ENCODE measurements around the gene KRTAP5-1. TPM values are rescaled to one million over a fixed set of nuclear protein-coding genes. Genes with fewer than 3 reads are reported as not detected.

The KRTAP5-1 gene
- total RNA-seq, 2 experiments from 2014 or later = not detected

GRCh38 chr11:1543606-1544263, 41.3 kb downstream of the KRTAP5-1 start:
- H3K4me1 ChIP-seq (ENCODE audit: insufficient read depth, low read length, poor library complexity, severe bottlenecking) = no peaks in the 10 kb centered on the region
- BruUV-seq (replicated peaks) = no TSS peak
- intact Hi-C loops (cut with micrococcal nuclease; ENCODE audit: unreplicated experiment) = no loop called here
- ChIA-PET CTCF (ENCODE audit: unreplicated experiment) (no interaction called here), POLR2A (no interaction called here)
- H3K36me3 ChIP-seq (ENCODE audit: insufficient read depth, low read length) = no peaks in the 10 kb centered on the region
- H3K9me3 ChIP-seq (ENCODE audit: low read length) = no peaks in the 10 kb centered on the region
- no peaks in the 10 kb centered on the region for H3K9me2 ChIP-seq (ENCODE audit: insufficient read depth, low read length)
- no peak overlapping the region for H3K4me3 ChIP-seq (ENCODE audit: low read depth, low read length, poor library complexity, severe bottlenecking)
- H4K20me1 ChIP-seq (ENCODE audit: insufficient read depth, low read length) = no peaks in the 10 kb centered on the region
- TF ChIP-seq CTCF (conservative IDR thresholded peaks at IDR 0.05; ENCODE audit: low read length) = no peak
- no peak for TF ChIP-seq EZH2phosphoT487 (IDR thresholded peaks at IDR 0.05; ENCODE audit: borderline replicate concordance, low read depth, low read length)
- H3K4me2 ChIP-seq (ENCODE audit: low read length) = no peak overlapping the region
- no peaks in the 10 kb centered on the region for H3K79me2 ChIP-seq (ENCODE audit: insufficient read depth, low read depth, low read length)
- no peak overlapping the region for H2AFZ ChIP-seq (ENCODE audit: low read length)
- no peak overlapping the region for H3K27ac ChIP-seq (ENCODE audit: low read depth, low read length, poor library complexity, severe bottlenecking)
- no peak for DNase-seq (ENCODE audit: low spot score)

GRCh38 chr11:1542267-1542666, 42.8 kb downstream of the KRTAP5-1 start:
- Histone ChIP-seq H3K9me3 (ENCODE audit: low read length) (no peaks in the 10 kb centered on the region), H4K20me1 (ENCODE audit: insufficient read depth, low read length) (no peaks in the 10 kb centered on the region), H3K4me2 (ENCODE audit: low read length) (no peak overlapping the region), H3K79me2 (ENCODE audit: insufficient read depth, low read depth, low read length) (no peaks in the 10 kb centered on the region), H3K4me3 (ENCODE audit: low read depth, low read length, poor library complexity, severe bottlenecking) (no peak overlapping the region), H3K4me1 (ENCODE audit: insufficient read depth, low read length, poor library complexity, severe bottlenecking) (no peaks in the 10 kb centered on the region), H3K27ac (ENCODE audit: low read depth, low read length, poor library complexity, severe bottlenecking) (no peak overlapping the region), H2AFZ (ENCODE audit: low read length) (no peak overlapping the region), H3K9me2 (ENCODE audit: insufficient read depth, low read length) (no peaks in the 10 kb centered on the region), H3K36me3 (ENCODE audit: insufficient read depth, low read length) (no peaks in the 10 kb centered on the region)
- no peak for DNase-seq (ENCODE audit: low spot score)
- POLR2A ChIA-PET = no interaction called here
- intact Hi-C loops (cut with micrococcal nuclease; ENCODE audit: unreplicated experiment) = no loop called here
- no peak for TF ChIP-seq CTCF (conservative IDR thresholded peaks at IDR 0.05; ENCODE audit: low read length)
- no TSS peak for BruUV-seq (replicated peaks)
- CTCF ChIA-PET (ENCODE audit: unreplicated experiment) = no interaction called here

- no peaks in the 10 kb centered on the region for H4K20me1 ChIP-seq (ENCODE audit: insufficient read depth, low read length)
- H2AFZ ChIP-seq (ENCODE audit: low read length) = no peak overlapping the region
- DNase-seq (ENCODE audit: low spot score) = no peak
- H3K9me2 ChIP-seq (ENCODE audit: insufficient read depth, low read length) = no peaks in the 10 kb centered on the region
- H3K4me1 ChIP-seq (ENCODE audit: insufficient read depth, low read length, poor library complexity, severe bottlenecking) = no peaks in the 10 kb centered on the region
- CTCF ChIA-PET (ENCODE audit: unreplicated experiment) = no interaction called here
- no peaks in the 10 kb centered on the region for H3K9me3 ChIP-seq (ENCODE audit: low read length)
- H3K79me2 ChIP-seq (ENCODE audit: insufficient read depth, low read depth, low read length) = no peaks in the 10 kb centered on the region
- intact Hi-C loops (cut with micrococcal nuclease; ENCODE audit: unreplicated experiment) = no loop called here
- H3K4me3 ChIP-seq (ENCODE audit: low read depth, low read length, poor library complexity, severe bottlenecking) = no peak overlapping the region
- TF ChIP-seq EZH2phosphoT487 (IDR thresholded peaks at IDR 0.05; ENCODE audit: borderline replicate concordance, low read depth, low read length) = no peak
- no peak for TF ChIP-seq CTCF (conservative IDR thresholded peaks at IDR 0.05; ENCODE audit: low read length)
- POLR2A ChIA-PET = no interaction called here
- BruUV-seq (replicated peaks) = no TSS peak
- H3K36me3 ChIP-seq (ENCODE audit: insufficient read depth, low read length) = no peaks in the 10 kb centered on the region
- H3K4me2 ChIP-seq (ENCODE audit: low read length) = no peak overlapping the region
- H3K27ac ChIP-seq (ENCODE audit: low read depth, low read length, poor library complexity, severe bottlenecking) = no peak overlapping the region
Observed at GRCh38 chr11:1541474-1542204, 43.4 kb downstream of the KRTAP5-1 start.

Measured in OCI-LY7 (cell line).